ENCODE data around the gene EEF1A1. TPM values are rescaled to one million over a fixed set of nuclear protein-coding genes. Genes with fewer than 3 reads are reported as not detected.
"Not testable (repeated sequence)": the region's sequence is repeated elsewhere in the genome, so short reads cannot be mapped to it uniquely, and the experiment has no call there.

Gene EEF1A1
- polyA plus RNA-seq, 1 of the 3 experiments (the other 2 are of a cell fraction), result 10,787 TPM

DNA sequence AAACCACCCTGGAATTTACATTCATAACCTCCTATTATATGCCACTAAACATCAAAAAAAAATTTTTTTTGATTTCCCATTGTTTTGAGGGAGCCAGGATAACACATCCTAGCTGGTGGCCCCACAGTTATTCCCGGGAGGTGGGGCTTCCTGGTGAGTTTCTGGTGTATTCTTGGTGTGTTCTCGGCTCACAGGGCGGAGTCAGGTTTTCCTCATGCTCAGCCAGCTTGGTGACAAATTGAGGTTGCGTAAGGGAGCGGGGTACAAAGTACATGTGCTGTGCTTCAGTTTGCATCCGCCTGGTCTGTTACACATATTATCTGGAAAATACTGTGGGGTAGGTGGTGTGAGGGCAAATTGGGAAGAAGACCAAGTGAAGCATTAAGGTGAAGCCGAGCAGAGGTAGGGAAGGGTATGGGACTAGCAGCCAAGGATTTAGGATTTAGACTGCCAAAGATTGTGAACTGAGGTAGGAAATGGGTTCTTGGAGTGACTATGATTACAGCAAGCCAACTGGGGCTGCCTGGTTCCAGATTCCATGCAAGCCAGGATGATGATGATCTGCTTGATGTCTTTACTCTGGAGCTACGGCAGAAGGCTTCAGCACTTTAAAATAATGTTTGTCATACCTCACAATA lies 46.2 kb upstream of the EEF1A1 start (continued):
- TF ChIP-seq USF2 (IDR thresholded peaks at IDR 0.05; ENCODE audit: borderline replicate concordance, low read depth, low read length) (no peak), FOSL2 (IDR thresholded peaks at IDR 0.05; ENCODE audit: borderline replicate concordance, low read depth) (no peak)

DNA sequence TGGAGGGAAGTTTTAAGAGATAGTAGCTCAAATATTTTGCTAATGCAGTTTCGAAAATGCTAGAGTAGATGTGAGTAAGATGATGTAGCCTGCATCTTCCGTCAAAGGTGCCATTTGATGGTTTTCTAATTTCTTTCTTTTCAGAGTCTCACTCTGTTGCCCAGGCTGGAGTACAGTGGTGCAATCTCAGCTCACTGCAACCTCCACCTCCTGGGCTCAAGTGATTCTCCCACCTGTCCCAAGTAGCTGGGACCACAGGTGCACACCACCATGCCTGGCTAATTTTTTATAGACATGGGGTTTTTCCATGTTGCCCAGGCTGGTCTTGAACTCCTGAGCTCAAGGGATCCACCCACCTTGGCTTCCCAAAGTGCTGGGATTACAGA lies 45.6 kb upstream of the EEF1A1 start:
- 93% methylated on average over 2 of the region's 2 CpGs for WGBS (ENCODE audit: low lambda C conversion rate)
- H3K27me3 ChIP-seq (ENCODE audit: insufficient read depth); H3K9me3 ChIP-seq; H3F3A ChIP-seq (replicated peaks; ENCODE audit: insufficient read depth); H3K9ac ChIP-seq; H3K4me2 ChIP-seq; POLR2A ChIA-PET; H3K4me3 ChIP-seq (ENCODE audit: low read depth in 2 of 2, low read length in 1 of 2); DNase-seq; H3K4me1 ChIP-seq (ENCODE audit: control insufficient read depth in 1 of 2, insufficient read depth in 2 of 2, low read depth in 1 of 2, low read length in 1 of 2); H4K20me1 ChIP-seq (ENCODE audit: insufficient read depth); H3K9me2 ChIP-seq; H3K36me3 ChIP-seq (replicated peaks in 1 of 2; ENCODE audit: control insufficient read depth in 1 of 2, insufficient read depth in 2 of 2, low read length in 1 of 2); H3K79me2 ChIP-seq (ENCODE audit: insufficient read depth): not testable (repeated sequence)
- CTCF ChIA-PET, result interaction anchor here (1.4 kb wide), 1 partner anchor 87 kb away, joined by 4 read pairs; no protein-coding TSS in a partner anchor
- Histone ChIP-seq H2AFZ (ENCODE audit: low read depth) (peak overlapping the region; percentile 87), H3K27ac (ENCODE audit: low read depth in 2 of 2, low read length in 1 of 2) (peak overlapping the region in 1 of 2 experiments; percentile 8; a peak in 1 of 4 replicates)

- POLR2A ChIA-PET, result no interaction called here
- no peak for DNase-seq
Measured at GRCh38 chr6:73565767-73566485, 45.1 kb upstream of the EEF1A1 start.

More at GRCh38 chr6:73565767-73566485, 45.1 kb upstream of the EEF1A1 start:
- CTCF ChIA-PET, result interaction anchor here (1.4 kb wide), 1 partner anchor 87 kb away, joined by 4 read pairs; no protein-coding TSS in a partner anchor
- no peaks in the 10 kb centered on the region for H3K36me3 ChIP-seq (replicated peaks in 1 of 2; ENCODE audit: control insufficient read depth in 1 of 2, insufficient read depth in 2 of 2, low read length in 1 of 2)
- no peak overlapping the region for H3K9ac ChIP-seq
- H3K27ac ChIP-seq (ENCODE audit: low read depth in 2 of 2, low read length in 1 of 2), result peak overlapping the region in 1 of 2 experiments; percentile 8; a peak in 1 of 4 replicates
- H3K4me1 ChIP-seq (ENCODE audit: control insufficient read depth in 1 of 2, insufficient read depth in 2 of 2, low read depth in 1 of 2, low read length in 1 of 2), result peaks cover 0 to 6% of the 10 kb centered on the region in 2 experiments; a peak in 1 of 4 replicates
- peak overlapping the region; percentile 87 for H2AFZ ChIP-seq (ENCODE audit: low read depth)
- no peak overlapping the region for H3K4me3 ChIP-seq (ENCODE audit: low read depth in 2 of 2, low read length in 1 of 2)
- H3K4me2 ChIP-seq, result no peak overlapping the region
- no peaks in the 10 kb centered on the region for H3F3A ChIP-seq (replicated peaks; ENCODE audit: insufficient read depth)
- TF ChIP-seq NRF1 (IDR thresholded peaks at IDR 0.05; ENCODE audit: low read depth, low read length) (no peak), TEAD4 (IDR thresholded peaks at IDR 0.05; ENCODE audit: borderline replicate concordance, insufficient read depth) (no peak), USF2 (IDR thresholded peaks at IDR 0.05; ENCODE audit: borderline replicate concordance, low read depth, low read length) (no peak)
- TF ChIP-seq, protein P1, sequence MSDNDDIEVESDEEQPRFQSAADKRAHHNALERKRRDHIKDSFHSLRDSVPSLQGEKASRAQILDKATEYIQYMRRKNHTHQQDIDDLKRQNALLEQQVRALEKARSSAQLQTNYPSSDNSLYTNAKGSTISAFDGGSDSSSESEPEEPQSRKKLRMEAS (IDR thresholded peaks at IDR 0.05; ENCODE audit: low read depth), result no peak
- no peaks in the 10 kb centered on the region for H3K27me3 ChIP-seq (ENCODE audit: insufficient read depth)
- 91% methylated on average over 11 of the region's 11 CpGs for WGBS (ENCODE audit: low lambda C conversion rate)
- H3K9me2 ChIP-seq, result no peaks in the 10 kb centered on the region
- no peaks in the 10 kb centered on the region for H4K20me1 ChIP-seq (ENCODE audit: insufficient read depth)
- H3K79me2 ChIP-seq (ENCODE audit: insufficient read depth), result no peaks in the 10 kb centered on the region
- no peaks in the 10 kb centered on the region for H3K9me3 ChIP-seq
